Measurements from ENCODE around the gene TXNDC17. TPM values are rescaled to one million over a fixed set of nuclear protein-coding genes. Genes with fewer than 3 reads are reported as not detected.

The TXNDC17 gene
- total RNA-seq, 1 donor from 2014 or later, result 53.2 TPM

- no peak overlapping the region for H3K4me3 ChIP-seq
- no peaks in the 10 kb centered on the region for H3K36me3 ChIP-seq
- no peak overlapping the region for H3K27ac ChIP-seq (replicated peaks)
- peaks cover 7% of the 10 kb centered on the region for H3K4me1 ChIP-seq
- no peaks in the 10 kb centered on the region for H3K9me3 ChIP-seq (replicated peaks)
- H3K27me3 ChIP-seq (ENCODE audit: low read depth), result peaks cover 52% of the 10 kb centered on the region
- DNase-seq, result peak; percentile 60
- intact Hi-C loops (cut with micrococcal nuclease), result no loop called here
- TF ChIP-seq CTCF (IDR thresholded peaks at IDR 0.05; ENCODE audit: borderline replicate concordance), result peak; percentile 95
These were observed 25.2 kb downstream of the TXNDC17 start for GRCh38 chr17:6666077-6666521.

GRCh38 chr17:6666557-6666956 is 25.7 kb downstream of the TXNDC17 start:
- no peak for DNase-seq
- H3K9me3 ChIP-seq (replicated peaks), result no peaks in the 10 kb centered on the region
- H3K27me3 ChIP-seq (ENCODE audit: low read depth), result peaks cover 52% of the 10 kb centered on the region
- H3K4me3 ChIP-seq, result no peak overlapping the region
- no peak for TF ChIP-seq CTCF (IDR thresholded peaks at IDR 0.05; ENCODE audit: borderline replicate concordance)
- no peak overlapping the region for H3K27ac ChIP-seq (replicated peaks)
- H3K36me3 ChIP-seq, result no peaks in the 10 kb centered on the region
- H3K4me1 ChIP-seq, result peaks cover 7% of the 10 kb centered on the region
- intact Hi-C loops (cut with micrococcal nuclease), result no loop called here

GRCh38 chr17:6667516-6667915 is 26.7 kb downstream of the TXNDC17 start:
- intact Hi-C loops (cut with micrococcal nuclease), result no loop called here
- Histone ChIP-seq H3K27ac (replicated peaks) (no peak overlapping the region), H3K27me3 (ENCODE audit: low read depth) (peaks cover 49% of the 10 kb centered on the region), H3K4me1 (peaks cover 7% of the 10 kb centered on the region), H3K4me3 (no peak overlapping the region), H3K36me3 (no peaks in the 10 kb centered on the region), H3K9me3 (replicated peaks) (no peaks in the 10 kb centered on the region)
- no peak for TF ChIP-seq CTCF (IDR thresholded peaks at IDR 0.05; ENCODE audit: borderline replicate concordance)
- DNase-seq, result no peak

GRCh38 chr17:6668219-6668618 is 27.4 kb downstream of the TXNDC17 start:
- no peak for TF ChIP-seq CTCF (IDR thresholded peaks at IDR 0.05; ENCODE audit: borderline replicate concordance)
- H3K36me3 ChIP-seq, result no peaks in the 10 kb centered on the region
- no peak overlapping the region for H3K4me3 ChIP-seq
- no peaks in the 10 kb centered on the region for H3K9me3 ChIP-seq (replicated peaks)
- H3K27me3 ChIP-seq (ENCODE audit: low read depth), result peaks cover 54% of the 10 kb centered on the region
- intact Hi-C loops (cut with micrococcal nuclease), result no loop called here
- H3K27ac ChIP-seq (replicated peaks), result no peak overlapping the region
- peaks cover 7% of the 10 kb centered on the region for H3K4me1 ChIP-seq
- no peak for DNase-seq

- H3K27me3 ChIP-seq (ENCODE audit: low read depth), result peaks cover 60% of the 10 kb centered on the region
- H3K4me3 ChIP-seq, result no peak overlapping the region
- TF ChIP-seq CTCF (IDR thresholded peaks at IDR 0.05; ENCODE audit: borderline replicate concordance), result no peak
- H3K36me3 ChIP-seq, result no peaks in the 10 kb centered on the region
- H3K27ac ChIP-seq (replicated peaks), result no peak overlapping the region
- peaks cover 7% of the 10 kb centered on the region for H3K4me1 ChIP-seq
- no peaks in the 10 kb centered on the region for H3K9me3 ChIP-seq (replicated peaks)
- intact Hi-C loops (cut with micrococcal nuclease), result no loop called here
- no peak for DNase-seq
These were observed 28.0 kb downstream of the TXNDC17 start for GRCh38 chr17:6668727-6669425.
